Caco-2 (cell line): ENCODE results near the gene ROS1. TPM values are rescaled to one million over a fixed set of nuclear protein-coding genes. Genes with fewer than 3 reads are reported as not detected.

ENCODE experiments used
- BruUV-seq: library from RNA; stranded (reverse); fragments of 400-500 nt; replicated peaks from 2 replicates; lab custom pipeline; 2021; lab: Mats Ljungman, UMichigan
- CTCF ChIA-PET: fragments of 300-600 bp; sonication (Branson Sonifier 250); formaldehyde crosslinking; loops from one replicate; lab custom pipeline; 2022; ENCODE audit warnings: antibody characterized with exemption; lab: Charles Lee
- POLR2A ChIA-PET: fragments of 300-600 bp; sonication (Branson Sonifier 250); formaldehyde crosslinking; loops from one replicate; lab custom pipeline; 2022; ENCODE audit warnings: antibody characterized with exemption; lab: Charles Lee
- DNase-seq, 2 experiments: peaks; one replicate each; pipeline versions ENCODE4 v3.0.0 to v3.0.0-alpha.2; 2020 to 2022
- H3K27me3 ChIP-seq: replicated peaks from 2 replicates; pipeline ENCODE4 v1.6.0; 2011; ENCODE audit warnings: low read length; ENCODE audit not compliant: control insufficient read depth, insufficient read depth
- H3K36me3 ChIP-seq: 2 replicates; pipeline ENCODE4 v1.5.1; 2011; ENCODE audit warnings: low read length; ENCODE audit not compliant: control insufficient read depth, insufficient read depth
- H3K4me1 ChIP-seq: fragments of 250-450 bp; sonication (Bioruptor Pico); 2 replicates; pipeline ENCODE4 v1.5.1; 2020; ENCODE audit warnings: mild to moderate bottlenecking
- H3K4me3 ChIP-seq: 2 replicates; pipeline ENCODE4 v1.5.1; 2011; ENCODE audit warnings: low read depth, mild to moderate bottlenecking, control low read depth, low read length
- H3K9me3 ChIP-seq: fragments of 250-450 bp; sonication (Bioruptor Pico); 2 replicates; pipeline ENCODE4 v1.5.1; 2020; ENCODE audit warnings: mild to moderate bottlenecking, moderate library complexity
- H3K27ac Mint-ChIP-seq: one replicate; pipeline ENCODE4 v1.8.0; 2022; ENCODE audit warnings: mixed read lengths; ENCODE audit not compliant: unreplicated experiment
- H3K27me3 Mint-ChIP-seq: one replicate; pipeline ENCODE4 v1.8.0; 2022; ENCODE audit warnings: mixed read lengths; ENCODE audit not compliant: insufficient read depth, unreplicated experiment
- H3K36me3 Mint-ChIP-seq: one replicate; pipeline ENCODE4 v1.8.0; 2022; ENCODE audit warnings: mild to moderate bottlenecking, mixed read lengths; ENCODE audit not compliant: insufficient read depth, unreplicated experiment
- H3K4me1 Mint-ChIP-seq: one replicate; pipeline ENCODE4 v1.8.0; 2022; ENCODE audit warnings: low read depth, mixed read lengths; ENCODE audit not compliant: unreplicated experiment
- H3K4me3 Mint-ChIP-seq: one replicate; pipeline ENCODE4 v1.8.0; 2022; ENCODE audit warnings: mild to moderate bottlenecking, moderate library complexity, mixed read lengths; ENCODE audit not compliant: unreplicated experiment
- H3K9me3 Mint-ChIP-seq: one replicate; pipeline ENCODE4 v1.8.0; 2022; ENCODE audit warnings: mixed read lengths; ENCODE audit not compliant: unreplicated experiment
- CTCF ChIP-seq, 2 experiments: fragments of 200-600 bp in 1 of 2; IDR thresholded peaks; 1 replicate in 1 of 2; 2 replicates in 1 of 2; pipeline versions ENCODE4 v1.5.1 to v1.8.0; 2011 to 2022; ENCODE audit warnings: antibody characterized with exemption in 1 of 2, control low read depth in 1 of 2, inconsistent platforms in 1 of 2, low read depth in 1 of 2, low read length in 1 of 2, mild to moderate bottlenecking in 1 of 2, moderate library complexity in 1 of 2; ENCODE audit not compliant: insufficient read depth in 1 of 2, severe bottlenecking in 1 of 2, unreplicated experiment in 1 of 2
- intact Hi-C: fragments of 100-400 bp; cut with micrococcal nuclease; formaldehyde crosslinking; loops from one replicate; pipeline ENCODE4 v1.10.0; 2022; ENCODE audit not compliant: unreplicated experiment
- total RNA-seq: library from RNA; stranded (reverse); gene quantifications from 2 replicates; pipeline ENCODE4 v1.2.3, GENCODE V29; 2022

ROS1 gene
- total RNA-seq, 1 experiment from 2014 or later: 0.16 TPM

- Mint-ChIP-seq H3K4me1 (no peaks in the 10 kb centered on the region), H3K9me3 (no peaks in the 10 kb centered on the region), H3K27ac (no peak overlapping the region), H3K27me3 (no peaks in the 10 kb centered on the region), H3K36me3 (no peaks in the 10 kb centered on the region), H3K4me3 (no peak overlapping the region)
- no peak for DNase-seq
- H3K4me3 ChIP-seq: no peak overlapping the region
- H3K4me1 ChIP-seq: peaks cover 1% of the 10 kb centered on the region
- H3K36me3 ChIP-seq: no peaks in the 10 kb centered on the region
- CTCF ChIA-PET: no interaction called here
- no peaks in the 10 kb centered on the region for H3K9me3 ChIP-seq
- intact Hi-C loops: no loop called here
- POLR2A ChIA-PET: no interaction called here
- no peak for TF ChIP-seq CTCF (IDR thresholded peaks at IDR 0.05; ENCODE audit: insufficient read depth in 1 of 2, low read depth in 1 of 2, low read length in 1 of 2, severe bottlenecking in 1 of 2, unreplicated experiment in 1 of 2)
- BruUV-seq: no TSS peak
- H3K27me3 ChIP-seq: no peaks in the 10 kb centered on the region
Measured at GRCh38 chr6:117395164-117395563, 30.6 kb downstream of the ROS1 start.

- Histone ChIP-seq H3K4me1 (peaks cover 16% of the 10 kb centered on the region), H3K27me3 (no peaks in the 10 kb centered on the region), H3K36me3 (no peaks in the 10 kb centered on the region), H3K9me3 (no peaks in the 10 kb centered on the region), H3K4me3 (no peak overlapping the region)
- Mint-ChIP-seq H3K27me3 (no peaks in the 10 kb centered on the region), H3K27ac (no peak overlapping the region), H3K4me3 (no peak overlapping the region), H3K9me3 (no peaks in the 10 kb centered on the region), H3K36me3 (no peaks in the 10 kb centered on the region), H3K4me1 (no peaks in the 10 kb centered on the region)
- ChIA-PET POLR2A (no interaction called here), CTCF (no interaction called here)
- no peak for TF ChIP-seq CTCF (IDR thresholded peaks at IDR 0.05; ENCODE audit: insufficient read depth in 1 of 2, low read depth in 1 of 2, low read length in 1 of 2, severe bottlenecking in 1 of 2, unreplicated experiment in 1 of 2)
- no peak for DNase-seq
- intact Hi-C loops: no loop called here
- BruUV-seq: no TSS peak
Measured at GRCh38 chr6:117393045-117393444, 32.7 kb downstream of the ROS1 start.

DNA sequence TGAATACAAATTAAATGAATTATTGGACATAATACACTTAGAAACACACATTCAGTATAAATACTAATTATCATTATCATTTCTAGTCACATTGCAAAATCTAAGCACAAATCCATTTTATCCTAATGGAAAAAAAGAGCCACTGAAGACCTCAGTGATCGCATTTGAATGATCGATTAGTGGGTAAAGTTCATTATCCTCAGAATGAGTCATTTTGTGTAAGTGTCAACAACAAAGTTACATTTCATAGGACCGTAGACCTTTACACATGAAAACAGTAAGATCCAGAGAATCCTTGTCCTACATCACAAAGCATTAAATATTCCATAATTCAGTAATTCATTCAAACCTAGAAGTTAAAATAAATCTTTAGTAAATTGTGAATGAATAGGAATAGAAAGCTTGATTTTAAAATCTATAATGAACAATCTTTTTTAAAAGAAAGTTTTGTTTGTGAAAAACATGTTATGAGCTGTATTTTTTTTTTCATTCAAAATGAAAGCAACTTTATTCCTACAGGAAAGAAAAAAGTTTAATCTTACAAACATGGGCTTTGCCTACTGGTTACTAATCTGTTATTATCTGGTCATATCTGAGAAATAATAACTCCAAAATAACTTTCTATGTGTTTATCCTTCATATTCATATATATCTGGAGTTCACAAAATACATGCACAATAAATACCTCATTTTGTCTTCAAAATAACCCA lies 33.7 kb downstream of the ROS1 start:
- Histone ChIP-seq H3K4me1 (peaks cover 25% of the 10 kb centered on the region), H3K4me3 (no peak overlapping the region), H3K9me3 (no peaks in the 10 kb centered on the region), H3K27me3 (no peaks in the 10 kb centered on the region), H3K36me3 (no peaks in the 10 kb centered on the region)
- POLR2A ChIA-PET: no interaction called here
- TF ChIP-seq CTCF (IDR thresholded peaks at IDR 0.05; ENCODE audit: insufficient read depth in 1 of 2, low read depth in 1 of 2, low read length in 1 of 2, severe bottlenecking in 1 of 2, unreplicated experiment in 1 of 2): no peak
- Mint-ChIP-seq H3K4me1 (no peaks in the 10 kb centered on the region), H3K4me3 (no peak overlapping the region), H3K27me3 (no peaks in the 10 kb centered on the region), H3K36me3 (no peaks in the 10 kb centered on the region), H3K27ac (no peak overlapping the region), H3K9me3 (no peaks in the 10 kb centered on the region)
- no TSS peak for BruUV-seq
- CTCF ChIA-PET: no interaction called here
- intact Hi-C loops: no loop called here
- DNase-seq: no peak
